ENCODE measurements around the gene AUTS2. TPM values are rescaled to one million over a fixed set of nuclear protein-coding genes. Genes with fewer than 3 reads are reported as not detected.

The AUTS2 gene
- total and polyA plus RNA-seq, 9 of the 15 experiments (the other 6 are each of a cell fraction or from before 2014, with no cell fraction given): 0.58 TPM; not detected in 8

DNA sequence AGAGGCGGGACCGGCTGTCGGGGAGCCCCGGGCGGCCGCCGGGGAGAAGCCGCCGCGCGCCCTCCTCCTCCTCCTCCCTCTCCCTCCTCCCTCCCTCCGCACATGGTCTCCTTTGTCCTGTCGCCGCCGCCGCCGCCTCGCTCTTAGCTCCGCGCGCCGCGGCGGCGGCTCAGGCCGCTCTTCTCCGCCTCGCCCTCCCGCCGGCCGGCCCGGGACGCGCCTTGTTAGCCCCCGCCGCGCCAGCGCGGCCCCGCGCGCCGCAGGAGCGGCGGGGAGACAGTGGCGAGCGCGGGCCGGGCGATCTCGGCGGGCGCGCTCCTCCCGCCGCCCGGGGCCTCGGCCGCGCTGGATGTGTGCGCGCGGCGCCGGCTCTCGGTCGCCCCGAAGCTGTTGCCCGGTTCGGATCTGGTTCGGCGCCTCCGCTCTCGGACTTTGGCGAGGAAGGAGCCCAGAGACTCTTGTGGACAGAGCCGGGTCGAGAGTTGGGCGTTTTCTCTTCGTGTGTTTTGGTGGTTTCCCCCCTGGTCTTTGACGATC lies 1096.2 kb downstream of the AUTS2 start:
- Histone ChIP-seq H3K36me3 (ENCODE audit: control insufficient read depth, insufficient read depth, low read length) (no peaks in the 10 kb centered on the region), H3K27ac (ENCODE audit: extremely low read depth, low read depth, low read length) (no peak overlapping the region), H3K9me3 (replicated peaks; ENCODE audit: control insufficient read depth, insufficient read depth, low read depth, low read length) (no peaks in the 10 kb centered on the region), H3K4me1 (replicated peaks in 1 of 2; ENCODE audit: control insufficient read depth in 2 of 2, insufficient read depth in 2 of 2, low read length in 2 of 2) (peaks cover 0 to 6% of the 10 kb centered on the region in 2 experiments; a peak in 1 of 5 replicates), H4K20me1 (replicated peaks; ENCODE audit: control insufficient read depth, insufficient read depth, low read length) (no peaks in the 10 kb centered on the region; the same call in 1 of the 2 replicates), H3K27me3 (ENCODE audit: control insufficient read depth in 2 of 2, insufficient read depth in 2 of 2, low read length in 2 of 2) (peaks cover 4 to 5% of the 10 kb centered on the region in 2 experiments; a peak in 2 of 5 replicates), H3K4me3 (no peak overlapping the region), H2AFZ (ENCODE audit: low read depth, low read length) (no peak overlapping the region), H3K9ac (ENCODE audit: insufficient read depth in 1 of 2, low read depth in 2 of 2, low read length in 2 of 2) (no peak overlapping the region), H3K79me2 (ENCODE audit: control insufficient read depth, insufficient read depth, low read length) (no peaks in the 10 kb centered on the region), H3K4me2 (ENCODE audit: insufficient read depth, low read length) (no peak overlapping the region), H3K9me1 (ENCODE audit: control insufficient read depth, insufficient read depth, low read length) (no peaks in the 10 kb centered on the region)
- ATAC-seq (no peak), DNase-seq (ENCODE audit: extremely low read depth in 1 of 4, low spot score in 3 of 4) (no peak), FAIRE-seq (no peak)
- no TSS peak for BruUV-seq (replicated peaks)
- intact Hi-C loops (cut with micrococcal nuclease) (loop anchor here (10.0 kb wide), 1 partner anchor 500 kb away; no protein-coding TSS in a partner anchor), in situ Hi-C loops (cut with MboI) (no loop called here)
- ChIA-PET POLR2A (interaction anchor here (0.7 kb wide), 1 partner anchor 15 kb away, joined by 3 read pairs; no protein-coding TSS in a partner anchor), CTCF (ENCODE audit: low intra/inter-chr PET ratio) (no interaction called here)
- WGBS (ENCODE audit: insufficient coverage, low coverage, missing lambda C conversion rate): 47% methylated on average over 27 of the region's 80 CpGs
- TF ChIP-seq MIER1 (IDR thresholded peaks at IDR 0.05; ENCODE audit: low read depth): no peak
- TF ChIP-seq, protein P1, sequence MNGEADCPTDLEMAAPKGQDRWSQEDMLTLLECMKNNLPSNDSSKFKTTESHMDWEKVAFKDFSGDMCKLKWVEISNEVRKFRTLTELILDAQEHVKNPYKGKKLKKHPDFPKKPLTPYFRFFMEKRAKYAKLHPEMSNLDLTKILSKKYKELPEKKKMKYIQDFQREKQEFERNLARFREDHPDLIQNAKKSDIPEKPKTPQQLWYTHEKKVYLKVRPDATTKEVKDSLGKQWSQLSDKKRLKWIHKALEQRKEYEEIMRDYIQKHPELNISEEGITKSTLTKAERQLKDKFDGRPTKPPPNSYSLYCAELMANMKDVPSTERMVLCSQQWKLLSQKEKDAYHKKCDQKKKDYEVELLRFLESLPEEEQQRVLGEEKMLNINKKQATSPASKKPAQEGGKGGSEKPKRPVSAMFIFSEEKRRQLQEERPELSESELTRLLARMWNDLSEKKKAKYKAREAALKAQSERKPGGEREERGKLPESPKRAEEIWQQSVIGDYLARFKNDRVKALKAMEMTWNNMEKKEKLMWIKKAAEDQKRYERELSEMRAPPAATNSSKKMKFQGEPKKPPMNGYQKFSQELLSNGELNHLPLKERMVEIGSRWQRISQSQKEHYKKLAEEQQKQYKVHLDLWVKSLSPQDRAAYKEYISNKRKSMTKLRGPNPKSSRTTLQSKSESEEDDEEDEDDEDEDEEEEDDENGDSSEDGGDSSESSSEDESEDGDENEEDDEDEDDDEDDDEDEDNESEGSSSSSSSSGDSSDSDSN (IDR thresholded peaks at IDR 0.05; ENCODE audit: borderline replicate concordance in 1 of 2, low read depth in 2 of 2, low read length in 2 of 2): no peak
- TF ChIP-seq, protein P2, sequence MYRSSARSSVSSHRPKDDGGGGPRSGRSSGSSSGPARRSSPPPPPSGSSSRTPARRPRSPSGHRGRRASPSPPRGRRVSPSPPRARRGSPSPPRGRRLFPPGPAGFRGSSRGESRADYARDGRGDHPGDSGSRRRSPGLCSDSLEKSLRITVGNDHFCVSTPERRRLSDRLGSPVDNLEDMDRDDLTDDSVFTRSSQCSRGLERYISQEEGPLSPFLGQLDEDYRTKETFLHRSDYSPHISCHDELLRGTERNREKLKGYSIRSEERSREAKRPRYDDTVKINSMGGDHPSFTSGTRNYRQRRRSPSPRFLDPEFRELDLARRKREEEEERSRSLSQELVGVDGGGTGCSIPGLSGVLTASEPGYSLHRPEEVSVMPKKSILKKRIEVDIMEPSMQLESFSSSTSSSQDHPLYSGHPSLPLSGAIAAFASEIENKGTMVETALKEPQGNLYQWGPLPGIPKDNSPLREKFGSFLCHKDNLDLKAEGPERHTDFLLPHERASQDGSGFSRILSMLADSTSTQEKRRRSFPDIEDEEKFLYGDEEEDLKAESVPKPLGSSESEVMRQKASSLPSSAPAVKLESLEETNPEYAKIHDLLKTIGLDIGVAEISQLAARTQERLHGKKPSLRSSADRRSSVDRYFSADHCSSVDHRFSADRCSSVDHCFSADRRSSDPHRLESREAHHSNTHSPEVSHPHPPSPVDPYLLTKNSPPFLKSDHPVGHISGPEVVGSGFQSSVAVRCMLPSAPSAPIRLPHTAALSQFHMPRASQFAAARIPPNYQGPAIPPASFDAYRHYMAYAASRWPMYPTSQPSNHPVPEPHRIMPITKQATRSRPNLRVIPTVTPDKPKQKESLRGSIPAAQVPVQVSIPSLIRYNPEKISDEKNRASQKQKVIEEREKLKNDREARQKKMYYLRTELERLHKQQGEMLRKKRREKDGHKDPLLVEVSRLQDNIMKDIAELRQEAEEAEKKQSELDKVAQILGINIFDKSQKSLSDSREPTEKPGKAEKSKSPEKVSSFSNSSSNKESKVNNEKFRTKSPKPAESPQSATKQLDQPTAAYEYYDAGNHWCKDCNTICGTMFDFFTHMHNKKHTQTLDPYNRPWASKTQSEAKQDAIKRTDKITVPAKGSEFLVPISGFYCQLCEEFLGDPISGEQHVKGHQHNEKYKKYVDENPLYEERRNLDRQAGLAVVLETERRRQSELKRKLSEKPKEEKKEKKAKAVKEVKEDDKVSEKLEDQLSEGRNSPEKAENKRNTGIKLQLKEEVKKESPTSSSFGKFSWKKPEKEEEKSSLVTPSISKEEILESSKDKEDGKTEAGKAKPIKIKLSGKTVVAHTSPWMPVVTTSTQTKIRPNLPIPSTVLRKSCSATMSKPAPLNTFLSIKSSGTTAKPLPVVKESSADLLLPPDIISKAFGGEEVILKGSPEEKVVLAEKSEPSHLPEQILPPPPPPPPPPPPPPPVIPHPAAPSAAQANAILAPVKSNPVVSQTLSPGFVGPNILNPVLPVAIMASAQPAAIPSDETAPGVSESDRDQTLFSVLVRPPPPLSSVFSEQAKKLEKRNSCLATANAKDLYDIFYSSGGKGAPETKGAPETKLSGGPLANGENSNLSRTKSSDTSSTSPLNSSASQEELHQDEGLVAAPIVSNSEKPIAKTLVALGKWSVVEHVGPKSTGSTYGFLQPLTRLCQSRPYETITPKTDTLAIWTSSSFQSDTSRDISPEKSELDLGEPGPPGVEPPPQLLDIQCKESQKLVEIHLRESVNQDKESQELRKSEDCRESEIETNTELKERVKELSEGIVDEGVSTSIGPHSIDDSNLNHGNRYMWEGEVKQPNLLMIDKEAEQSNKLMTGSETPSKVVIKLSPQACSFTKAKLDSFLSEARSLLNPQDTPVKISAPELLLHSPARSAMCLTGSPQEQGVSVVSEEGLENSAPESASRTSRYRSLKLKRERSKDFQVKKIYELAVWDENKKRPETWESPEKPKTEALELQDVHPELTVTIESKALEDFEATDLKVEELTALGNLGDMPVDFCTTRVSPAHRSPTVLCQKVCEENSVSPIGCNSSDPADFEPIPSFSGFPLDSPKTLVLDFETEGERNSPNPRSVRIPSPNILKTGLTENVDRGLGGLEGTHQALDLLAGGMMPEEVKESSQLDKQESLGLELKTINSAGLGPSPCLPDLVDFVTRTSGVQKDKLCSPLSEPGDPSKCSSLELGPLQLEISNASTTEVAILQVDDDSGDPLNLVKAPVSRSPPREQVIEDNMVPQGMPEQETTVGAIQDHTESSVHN (IDR thresholded peaks at IDR 0.05; ENCODE audit: borderline replicate concordance in 1 of 2, low read depth in 1 of 2): no peak
- no peak for TF ChIP-seq RBM14 (IDR thresholded peaks at IDR 0.05; ENCODE audit: borderline replicate concordance, insufficient read depth, low read depth, low read length)
- TF ChIP-seq ZNF224 (CRISPR knock-in tag; IDR thresholded peaks at IDR 0.05): no peak
